Activated T-cell treated with anti-CD3 and anti-CD28 coated beads, Interleukin-2, amount 50 U/mL, for 4 hours (primary cell): Measurements from ENCODE around the gene DHDDS. TPM values are rescaled to one million over a fixed set of nuclear protein-coding genes. Genes with fewer than 3 reads are reported as not detected.
"Not testable (repeated sequence)": the region's sequence is repeated elsewhere in the genome, so short reads cannot be mapped to it uniquely, and the experiment has no call there.

Experiments
- ATAC-seq, 2 donors: fragments of 200-7000 bp; cut with Tn5 transposase; one replicate each; pipeline ENCODE4 v1.10.0; 2021
- DNase-seq: peaks from one replicate; pipeline ENCODE4 v3.0.0-alpha.2; 2020
- H3K27me3 Mint-ChIP-seq: one replicate; pipeline ENCODE4 v1.8.0; 2021; ENCODE audit warnings: low read depth, mixed read lengths
- H3K36me3 Mint-ChIP-seq: one replicate; pipeline ENCODE4 v1.8.0; 2022; ENCODE audit warnings: mixed read lengths; ENCODE audit not compliant: insufficient read depth
- H3K4me1 Mint-ChIP-seq: one replicate; pipeline ENCODE4 v1.8.0; 2021; ENCODE audit warnings: low read depth, mixed read lengths
- H3K4me3 Mint-ChIP-seq: one replicate; pipeline ENCODE4 v1.8.0; 2021; ENCODE audit warnings: mild to moderate bottlenecking, moderate library complexity, mixed read lengths
- H3K9me3 Mint-ChIP-seq: one replicate; pipeline ENCODE4 v1.8.0; 2021; ENCODE audit warnings: mixed read lengths
- total RNA-seq, 3 donors: library from RNA; stranded (reverse); gene quantifications; one replicate each; pipeline ENCODE4 v1.2.1, GENCODE V29; 2021

The DHDDS gene, protein sequence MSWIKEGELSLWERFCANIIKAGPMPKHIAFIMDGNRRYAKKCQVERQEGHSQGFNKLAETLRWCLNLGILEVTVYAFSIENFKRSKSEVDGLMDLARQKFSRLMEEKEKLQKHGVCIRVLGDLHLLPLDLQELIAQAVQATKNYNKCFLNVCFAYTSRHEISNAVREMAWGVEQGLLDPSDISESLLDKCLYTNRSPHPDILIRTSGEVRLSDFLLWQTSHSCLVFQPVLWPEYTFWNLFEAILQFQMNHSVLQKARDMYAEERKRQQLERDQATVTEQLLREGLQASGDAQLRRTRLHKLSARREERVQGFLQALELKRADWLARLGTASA
- 10 to 100 TPM; 59.7 to 68.8 (median 60.1) TPM for total RNA-seq

DNA sequence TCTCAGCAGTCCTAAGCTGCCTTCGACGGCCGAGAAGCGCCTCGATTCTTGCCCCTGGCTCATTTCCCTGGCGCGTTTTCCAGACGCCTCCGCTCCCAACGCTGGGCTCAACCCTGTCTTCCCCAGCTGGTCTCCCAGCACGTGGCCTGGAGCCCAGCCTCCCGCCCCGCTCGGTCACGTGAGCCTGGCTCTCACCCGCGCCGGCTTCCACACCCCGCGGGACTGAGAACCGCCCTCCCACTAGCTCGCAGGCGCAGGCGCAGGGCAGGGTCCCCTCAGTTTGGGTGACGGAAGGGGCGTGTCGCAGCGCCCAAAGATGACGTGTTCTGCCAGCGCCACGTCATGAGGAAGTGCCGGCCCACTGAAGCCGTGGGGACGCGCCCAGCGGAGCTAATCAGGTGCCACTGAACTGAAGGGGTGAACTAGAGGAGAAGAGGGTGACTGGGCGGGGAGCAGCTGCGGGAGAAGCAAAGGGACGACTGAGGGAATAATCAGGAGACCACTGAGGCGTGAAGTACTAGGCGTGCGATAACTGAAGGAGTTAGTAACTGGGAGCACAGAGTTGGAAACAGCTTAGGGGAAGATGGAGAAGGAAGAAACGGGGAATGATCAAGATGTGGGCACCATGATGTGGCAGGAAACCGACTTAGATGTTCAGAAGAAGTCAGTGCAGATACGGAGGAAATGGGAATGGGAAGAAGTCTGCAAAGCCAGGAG lies at the start of gene DHDDS:
DHDDS (plus strand) TSS at position 343 of the 717 bp plus-strand sequence. CDS start 625 bp downstream, outside the sequence.
- DNase-seq (peak; percentile 99), ATAC-seq (peak; percentile 97 to 99)
- Mint-ChIP-seq H3K4me1 (peaks cover 19% of the 10 kb centered on the region), H3K4me3 (peak within 1 kb of the TSS; percentile 95), H3K27me3 (no peaks in the 10 kb centered on the region), H3K36me3 (peaks cover 8% of the 10 kb centered on the region), H3K9me3 (no peaks in the 10 kb centered on the region)

GRCh38 chr1:26384076-26384475 lies 48.0 kb upstream of the DHDDS start:
- Mint-ChIP-seq H3K4me3 (no peak overlapping the region), H3K9me3 (no peaks in the 10 kb centered on the region), H3K36me3 (no peaks in the 10 kb centered on the region), H3K27me3 (no peaks in the 10 kb centered on the region), H3K4me1 (peaks cover 38% of the 10 kb centered on the region)
- no peak for DNase-seq
- ATAC-seq: peak in 1 of 2 donors; percentile 21

GRCh38 chr1:26385063-26385462 lies 47.1 kb upstream of the DHDDS start:
- not testable (repeated sequence) for H3K9me3 Mint-ChIP-seq, H3K4me3 Mint-ChIP-seq, H3K36me3 Mint-ChIP-seq, ATAC-seq, DNase-seq, H3K27me3 Mint-ChIP-seq
- H3K4me1 Mint-ChIP-seq: peaks cover 36% of the 10 kb centered on the region

- ATAC-seq (no peak), DNase-seq (no peak)
- Mint-ChIP-seq H3K9me3 (no peaks in the 10 kb centered on the region), H3K27me3 (no peaks in the 10 kb centered on the region), H3K4me1 (peaks cover 45% of the 10 kb centered on the region), H3K4me3 (no peak overlapping the region), H3K36me3 (no peaks in the 10 kb centered on the region)
These were observed 44.7 kb upstream of the DHDDS start for GRCh38 chr1:26387447-26387846.

GRCh38 chr1:26388791-26389445 lies 43.2 kb upstream of the DHDDS start:
- Mint-ChIP-seq H3K36me3 (no peaks in the 10 kb centered on the region), H3K27me3 (no peaks in the 10 kb centered on the region), H3K9me3 (no peaks in the 10 kb centered on the region), H3K4me1 (peaks cover 42% of the 10 kb centered on the region), H3K4me3 (no peak overlapping the region)
- peak; percentile 53 to 57 for ATAC-seq
- DNase-seq: no peak

DNA sequence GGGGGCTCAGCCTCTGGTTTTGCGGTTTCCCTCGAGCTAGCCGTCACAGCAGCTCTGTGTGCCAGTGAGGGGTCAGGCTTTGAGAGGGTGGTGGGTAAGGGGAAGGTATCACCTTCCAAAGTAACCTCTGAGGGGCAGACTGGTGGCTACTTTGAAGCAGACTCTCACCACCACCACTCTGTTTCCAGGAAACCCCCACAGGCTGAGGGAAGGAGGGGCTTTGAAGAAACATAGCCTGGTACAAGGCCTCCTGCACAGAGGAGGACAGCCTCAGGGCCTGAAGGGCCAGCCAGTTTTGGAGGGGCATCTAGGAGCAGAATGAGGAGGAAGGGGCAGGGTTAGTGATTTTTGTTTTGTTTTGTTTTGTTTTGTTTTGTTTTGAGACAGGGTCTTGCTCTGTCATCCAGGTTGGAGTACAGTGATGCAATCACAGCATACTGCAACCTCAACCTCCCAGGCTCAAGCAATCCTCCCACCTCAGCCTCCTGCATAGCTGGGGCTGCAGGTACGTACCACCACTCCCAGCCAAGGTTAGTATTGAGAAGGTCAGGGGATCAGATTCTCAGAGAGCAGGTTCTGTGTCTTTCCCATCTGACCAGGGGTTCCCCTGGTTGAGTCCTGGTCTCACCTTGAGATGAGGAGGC lies 42.4 kb upstream of the DHDDS start:
- H3K4me3 Mint-ChIP-seq: no peak overlapping the region
- H3K36me3 Mint-ChIP-seq: no peaks in the 10 kb centered on the region
- H3K27me3 Mint-ChIP-seq: no peaks in the 10 kb centered on the region
- ATAC-seq (no peak), DNase-seq (no peak)
- peaks cover 36% of the 10 kb centered on the region for H3K4me1 Mint-ChIP-seq
- no peaks in the 10 kb centered on the region for H3K9me3 Mint-ChIP-seq

DNA sequence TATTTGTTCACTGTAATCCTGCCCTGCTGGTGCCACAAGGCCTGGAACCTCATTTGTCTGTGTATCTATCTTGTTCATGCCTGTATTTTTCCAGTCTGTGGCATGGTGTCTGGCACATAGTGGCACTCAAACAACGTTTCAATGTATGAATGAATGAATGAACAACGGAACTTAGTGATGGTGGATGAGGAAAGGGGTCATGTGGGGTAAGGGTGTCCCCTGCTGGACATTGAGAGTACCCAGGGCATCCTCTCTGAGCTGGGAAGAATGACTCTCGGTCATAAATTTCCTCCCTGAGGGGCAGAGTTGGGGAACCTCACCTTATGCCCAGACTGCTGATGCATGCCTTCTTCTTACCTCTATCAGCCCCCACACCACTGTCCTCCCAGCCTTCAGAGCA lies 40.7 kb upstream of the DHDDS start:
- Mint-ChIP-seq H3K4me3 (no peak overlapping the region), H3K9me3 (no peaks in the 10 kb centered on the region)
- ATAC-seq: peak; percentile 56 to 62

GRCh38 chr1:26395754-26396153 lies 36.4 kb upstream of the DHDDS start:
- peaks cover 12% of the 10 kb centered on the region for H3K4me1 Mint-ChIP-seq
- no peaks in the 10 kb centered on the region for H3K36me3 Mint-ChIP-seq
- H3K4me3 Mint-ChIP-seq: no peak overlapping the region
- DNase-seq: no peak
- H3K27me3 Mint-ChIP-seq: no peaks in the 10 kb centered on the region
- H3K9me3 Mint-ChIP-seq: no peaks in the 10 kb centered on the region
- no peak for ATAC-seq

More for the DNA sequence above, 40.7 kb upstream of the DHDDS start:
- H3K4me1 Mint-ChIP-seq: peaks cover 22% of the 10 kb centered on the region
- no peak for DNase-seq
- H3K27me3 Mint-ChIP-seq: no peaks in the 10 kb centered on the region
- no peaks in the 10 kb centered on the region for H3K36me3 Mint-ChIP-seq

GRCh38 chr1:26399034-26399433 lies 33.1 kb upstream of the DHDDS start:
- Mint-ChIP-seq H3K4me1 (no peaks in the 10 kb centered on the region), H3K36me3 (no peaks in the 10 kb centered on the region), H3K27me3 (peaks cover 10% of the 10 kb centered on the region), H3K4me3 (no peak overlapping the region), H3K9me3 (no peaks in the 10 kb centered on the region)
- DNase-seq (no peak), ATAC-seq (no peak)

GRCh38 chr1:26401891-26402290 lies 30.2 kb upstream of the DHDDS start:
- ATAC-seq (no peak), DNase-seq (no peak)
- Mint-ChIP-seq H3K9me3 (no peaks in the 10 kb centered on the region), H3K4me1 (no peaks in the 10 kb centered on the region), H3K4me3 (no peak overlapping the region), H3K36me3 (no peaks in the 10 kb centered on the region), H3K27me3 (peaks cover 19% of the 10 kb centered on the region)

DNA sequence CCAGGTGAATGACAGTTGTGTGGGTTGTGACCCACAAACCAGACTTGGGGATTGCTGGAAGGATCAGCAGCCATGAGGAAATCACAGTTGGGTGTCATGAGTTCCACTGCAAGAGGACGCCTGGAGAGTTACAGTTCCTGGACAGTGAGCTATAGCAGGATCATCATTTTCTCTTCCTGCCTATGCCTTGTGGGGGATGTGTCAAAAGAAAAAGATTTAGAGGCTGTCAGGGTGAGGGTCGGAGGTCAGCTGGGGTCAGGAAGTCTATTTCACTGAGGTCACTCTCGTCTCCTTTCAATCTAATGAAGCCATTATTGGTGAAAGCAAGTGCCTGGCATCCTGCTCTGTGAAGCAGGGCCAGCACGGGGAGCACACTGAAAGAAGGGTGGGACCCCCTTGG lies 28.5 kb upstream of the DHDDS start:
- peaks cover 23% of the 10 kb centered on the region for H3K27me3 Mint-ChIP-seq
- H3K9me3 Mint-ChIP-seq: no peaks in the 10 kb centered on the region
- no peaks in the 10 kb centered on the region for H3K36me3 Mint-ChIP-seq
- no peak for ATAC-seq
- H3K4me3 Mint-ChIP-seq: no peak overlapping the region
- peaks cover 3% of the 10 kb centered on the region for H3K4me1 Mint-ChIP-seq
- DNase-seq: no peak

DNA sequence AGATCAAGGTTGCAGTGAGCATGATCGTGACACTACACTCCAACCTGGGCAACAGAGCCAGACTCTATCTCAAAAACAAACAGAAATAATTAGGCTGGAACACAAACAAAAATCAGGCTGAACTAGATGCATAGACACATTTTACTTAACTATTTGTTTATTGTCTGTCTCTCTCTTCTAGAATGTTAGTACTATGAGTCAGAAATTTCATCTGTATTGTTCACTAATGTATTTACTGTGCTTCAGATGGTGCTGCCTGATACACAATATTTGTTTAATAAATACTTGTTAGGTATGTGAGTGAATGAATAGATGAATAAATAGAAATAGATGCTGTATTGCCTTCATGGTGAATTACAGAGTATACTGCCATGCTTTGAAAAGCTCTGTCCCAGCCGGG lies 27.5 kb upstream of the DHDDS start:
- peaks cover 13% of the 10 kb centered on the region for H3K4me1 Mint-ChIP-seq
- H3K27me3 Mint-ChIP-seq: peaks cover 30% of the 10 kb centered on the region
- ATAC-seq (no peak), DNase-seq (no peak)
- no peaks in the 10 kb centered on the region for H3K36me3 Mint-ChIP-seq
- no peaks in the 10 kb centered on the region for H3K9me3 Mint-ChIP-seq
- no peak overlapping the region for H3K4me3 Mint-ChIP-seq

GRCh38 chr1:26405281-26405915 lies 26.7 kb upstream of the DHDDS start:
- no peak for ATAC-seq
- no peaks in the 10 kb centered on the region for H3K9me3 Mint-ChIP-seq
- DNase-seq: no peak
- H3K27me3 Mint-ChIP-seq: peaks cover 35% of the 10 kb centered on the region
- H3K36me3 Mint-ChIP-seq: no peaks in the 10 kb centered on the region
- no peak overlapping the region for H3K4me3 Mint-ChIP-seq
- peaks cover 15% of the 10 kb centered on the region for H3K4me1 Mint-ChIP-seq

GRCh38 chr1:26408604-26409003 lies 23.5 kb upstream of the DHDDS start:
- peaks cover 22% of the 10 kb centered on the region for H3K4me1 Mint-ChIP-seq
- no peaks in the 10 kb centered on the region for H3K9me3 Mint-ChIP-seq
- peak; percentile 72 to 78 for ATAC-seq
- peaks cover 55% of the 10 kb centered on the region for H3K27me3 Mint-ChIP-seq
- no peak overlapping the region for H3K4me3 Mint-ChIP-seq
- H3K36me3 Mint-ChIP-seq: no peaks in the 10 kb centered on the region
- peak; percentile 72 for DNase-seq
